HepG2 (cell line): ENCODE measurements around the gene NFS1. TPM values are rescaled to one million over a fixed set of nuclear protein-coding genes. Genes with fewer than 3 reads are reported as not detected.

Experiments
- ADNP ChIP-seq: sonication (generic); formaldehyde crosslinking; IDR thresholded peaks from 2 replicates; pipeline ENCODE4 v1.4.0; 2020; ENCODE audit warnings: missing genetic modification reagents
- AHR ChIP-seq: IDR thresholded peaks from 2 replicates; pipeline ENCODE4 v1.6.1; 2018; ENCODE audit warnings: missing genetic modification reagents, missing compliant biosample characterization
- EP300 ChIP-seq, 3 experiments: sonication (generic) in 1 of 3; formaldehyde crosslinking in 1 of 3; IDR thresholded peaks; 2 replicates each; pipeline versions ENCODE4 v1.5.1 to v1.6.1; 2011 to 2020; ENCODE audit warnings: low read depth in 2 of 3, low read length in 2 of 3, borderline replicate concordance in 1 of 3, improper control_type of control experiment in 1 of 3, mild to moderate bottlenecking in 1 of 3, missing genetic modification reagents in 1 of 3, moderate library complexity in 1 of 3
- KMT2B ChIP-seq: IDR thresholded peaks from 2 replicates; pipeline ENCODE4 v1.6.1; 2016; ENCODE audit warnings: missing genetic modification reagents, missing compliant biosample characterization
- NONO ChIP-seq, 2 experiments: fragments of 450-650 bp in 1 of 2; sonication (generic) in 1 of 2; formaldehyde crosslinking in 1 of 2; IDR thresholded peaks in 1 of 2; conservative IDR thresholded peaks in 1 of 2; 2 replicates each; pipeline versions ENCODE4 v1.6.1 to v1.8.0; 2017 to 2022; ENCODE audit warnings: mild to moderate bottlenecking in 1 of 2, missing genetic modification reagents in 1 of 2, moderate library complexity in 1 of 2
- RBAK ChIP-seq: sonication (generic); formaldehyde crosslinking; IDR thresholded peaks from 2 replicates; pipeline ENCODE4 v1.5.1; 2020; ENCODE audit warnings: mild to moderate bottlenecking, missing genetic modification reagents
- RNF2 ChIP-seq: fragments of 450-650 bp; conservative IDR thresholded peaks from 2 replicates; pipeline ENCODE4 v1.6.1; 2016; ENCODE audit warnings: low read depth
- SNAI1 ChIP-seq: sonication (generic); formaldehyde crosslinking; IDR thresholded peaks from 2 replicates; pipeline ENCODE4 v1.5.0; 2020; ENCODE audit warnings: mild to moderate bottlenecking, missing genetic modification reagents, borderline replicate concordance
- SP1 ChIP-seq, 2 experiments: fragments of 450-650 bp in 1 of 2; sonication (generic) in 1 of 2; formaldehyde crosslinking in 1 of 2; IDR thresholded peaks; 2 replicates each; pipeline versions ENCODE4 v1.4.0 to v1.6.1; 2016 to 2020; ENCODE audit warnings: missing genetic modification reagents in 1 of 2
- SSRP1 ChIP-seq: IDR thresholded peaks from 2 replicates; pipeline ENCODE4 v1.6.1; 2016; ENCODE audit warnings: control low read depth
- U2AF2 ChIP-seq: fragments of 200-400 bp; formaldehyde crosslinking; IDR thresholded peaks from 2 replicates; pipeline ENCODE4 v1.6.1; 2017; ENCODE audit warnings: low read depth, mild to moderate bottlenecking, low read length
- ZFP82 ChIP-seq: sonication (generic); formaldehyde crosslinking; IDR thresholded peaks from 2 replicates; pipeline ENCODE4 v1.5.1; 2020; ENCODE audit warnings: mild to moderate bottlenecking, missing genetic modification reagents, borderline replicate concordance
- ZFYVE20 ChIP-seq: sonication (generic); formaldehyde crosslinking; IDR thresholded peaks from 2 replicates; pipeline ENCODE4 v1.8.0; 2023; ENCODE audit warnings: low read depth, mild to moderate bottlenecking, moderate library complexity, missing genetic modification reagents, borderline replicate concordance
- ZNF484 ChIP-seq: sonication (generic); formaldehyde crosslinking; IDR thresholded peaks from 2 replicates; pipeline ENCODE4 v1.5.1; 2020; ENCODE audit warnings: mild to moderate bottlenecking, low read depth, missing genetic modification reagents, borderline replicate concordance
- ZNF547 ChIP-seq: sonication (generic); formaldehyde crosslinking; IDR thresholded peaks from 2 replicates; pipeline ENCODE4 v1.5.1; 2020; ENCODE audit warnings: mild to moderate bottlenecking, missing genetic modification reagents
- polyA plus RNA-seq, 8 experiments: library from polyadenylated mRNA; depleted of rRNA in 3 of 8; stranded (reverse) in 7 of 8; unstranded in 1 of 8; fragments of >200 nt; fragmentation: Illumina TruSeq in 4 of 8; extraction: Trizol in 4 of 8; gene quantifications; 2 replicates each; pipeline versions ENCODE4 v1.2.1 to v1.2.3, GENCODE V29; 2011 to 2016; ENCODE audit warnings: low read depth in 4 of 8, missing spikeins in 1 of 8, mixed read lengths in 1 of 8; ENCODE audit not compliant: insufficient read depth in 1 of 8
- total RNA-seq, 5 experiments: library from RNA; depleted of rRNA; stranded (reverse); fragments of >200 nt; fragmentation: Illumina TruSeq; extraction: Trizol; gene quantifications; 2 replicates each; pipeline ENCODE4 v1.2.3, GENCODE V29; 2016; ENCODE audit warnings: low read depth in 1 of 5
- TF ChIP-seq, protein P1 (sequence below): sonication (generic); formaldehyde crosslinking; IDR thresholded peaks from 2 replicates; pipeline ENCODE4 v1.4.0; 2020; ENCODE audit warnings: low read depth, missing genetic modification reagents
- TF ChIP-seq, protein P2 (sequence below): sonication (generic); formaldehyde crosslinking; IDR thresholded peaks from 2 replicates; pipeline ENCODE4 v1.4.0; 2020; ENCODE audit warnings: mild to moderate bottlenecking, missing genetic modification reagents
- TF ChIP-seq, protein P3 (sequence below): IDR thresholded peaks from 2 replicates; pipeline ENCODE4 v1.6.1; 2016; ENCODE audit warnings: low read depth
- TF ChIP-seq, protein P4 (sequence below): sonication (generic); formaldehyde crosslinking; conservative IDR thresholded peaks from 2 replicates; pipeline ENCODE4 v1.4.0; 2020; ENCODE audit warnings: missing genetic modification reagents

Gene NFS1
- total and polyA plus RNA-seq, 2 of the 13 experiments (the other 11 are each of a cell fraction or from before 2014, with no cell fraction given) = 65.9 to 88.1 TPM

DNA sequence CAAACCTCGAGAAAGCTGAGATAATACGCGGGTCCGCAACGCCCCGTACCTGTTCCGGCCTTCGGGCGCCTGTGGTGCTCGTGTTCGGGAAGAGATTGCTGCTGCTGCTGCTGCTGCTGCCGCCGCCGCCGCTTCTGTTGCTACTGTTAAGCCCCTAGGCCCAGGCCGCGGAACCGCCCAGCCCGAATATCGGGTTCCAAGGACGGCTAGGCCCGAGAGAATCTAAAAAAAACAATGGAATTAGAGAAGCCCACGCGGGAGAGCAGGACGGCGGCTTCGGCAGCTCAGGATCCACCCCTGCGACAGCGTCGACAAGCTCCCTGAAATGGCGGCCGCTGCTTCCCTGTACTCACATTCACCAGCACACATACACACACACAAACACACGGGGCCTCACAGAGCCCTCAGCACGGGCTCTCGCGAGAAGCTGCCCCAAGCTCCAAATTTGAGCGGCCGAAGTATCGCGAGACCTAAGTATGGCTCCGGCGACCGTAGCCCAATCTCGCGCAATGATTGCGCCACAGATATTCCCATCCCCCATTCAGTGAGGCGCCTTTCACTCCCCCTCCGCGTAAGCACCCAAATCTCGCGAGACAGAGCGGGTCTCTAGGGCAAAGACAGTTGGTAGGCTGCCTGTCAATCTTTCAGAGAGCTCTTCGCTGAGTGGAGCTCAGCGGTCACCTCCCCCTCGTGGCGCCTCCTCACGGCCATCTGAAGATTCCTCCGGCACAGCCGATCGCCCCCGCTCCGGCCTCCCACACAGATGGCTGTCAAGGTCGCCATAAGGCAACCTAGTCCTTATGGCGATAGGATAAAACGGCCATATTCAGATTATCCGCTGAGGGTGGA is 43.0 kb upstream of the NFS1 start, which contains the start of gene RBM39 (continued):
- TF ChIP-seq, protein P1, sequence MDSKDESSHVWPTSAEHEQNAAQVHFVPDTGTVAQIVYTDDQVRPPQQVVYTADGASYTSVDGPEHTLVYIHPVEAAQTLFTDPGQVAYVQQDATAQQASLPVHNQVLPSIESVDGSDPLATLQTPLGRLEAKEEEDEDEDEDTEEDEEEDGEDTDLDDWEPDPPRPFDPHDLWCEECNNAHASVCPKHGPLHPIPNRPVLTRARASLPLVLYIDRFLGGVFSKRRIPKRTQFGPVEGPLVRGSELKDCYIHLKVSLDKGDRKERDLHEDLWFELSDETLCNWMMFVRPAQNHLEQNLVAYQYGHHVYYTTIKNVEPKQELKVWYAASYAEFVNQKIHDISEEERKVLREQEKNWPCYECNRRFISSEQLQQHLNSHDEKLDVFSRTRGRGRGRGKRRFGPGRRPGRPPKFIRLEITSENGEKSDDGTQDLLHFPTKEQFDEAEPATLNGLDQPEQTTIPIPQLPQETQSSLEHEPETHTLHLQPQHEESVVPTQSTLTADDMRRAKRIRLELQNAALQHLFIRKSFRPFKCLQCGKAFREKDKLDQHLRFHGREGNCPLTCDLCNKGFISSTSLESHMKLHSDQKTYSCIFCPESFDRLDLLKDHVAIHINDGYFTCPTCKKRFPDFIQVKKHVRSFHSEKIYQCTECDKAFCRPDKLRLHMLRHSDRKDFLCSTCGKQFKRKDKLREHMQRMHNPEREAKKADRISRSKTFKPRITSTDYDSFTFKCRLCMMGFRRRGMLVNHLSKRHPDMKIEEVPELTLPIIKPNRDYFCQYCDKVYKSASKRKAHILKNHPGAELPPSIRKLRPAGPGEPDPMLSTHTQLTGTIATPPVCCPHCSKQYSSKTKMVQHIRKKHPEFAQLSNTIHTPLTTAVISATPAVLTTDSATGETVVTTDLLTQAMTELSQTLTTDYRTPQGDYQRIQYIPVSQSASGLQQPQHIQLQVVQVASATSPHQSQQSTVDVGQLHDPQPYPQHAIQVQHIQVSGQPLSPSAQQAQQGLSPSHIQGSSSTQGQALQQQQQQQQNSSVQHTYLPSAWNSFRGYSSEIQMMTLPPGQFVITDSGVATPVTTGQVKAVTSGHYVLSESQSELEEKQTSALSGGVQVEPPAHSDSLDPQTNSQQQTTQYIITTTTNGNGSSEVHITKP (CRISPR knock-in tag) = peak; percentile 77
- TF ChIP-seq SP1 (IDR thresholded peaks at IDR 0.05) (peak; percentile 100), SP1 (CRISPR knock-in tag; IDR thresholded peaks at IDR 0.05) (peak; percentile 85), NONO (IDR thresholded peaks at IDR 0.05) (no peak), NONO (CRISPR knock-in tag; conservative IDR thresholded peaks at IDR 0.05) (peak; percentile 99), AHR (peak; percentile 99), SSRP1 (CRISPR knock-in tag) (no peak), ADNP (CRISPR knock-in tag) (no peak), RNF2 (peak; percentile 80), ZNF484 (CRISPR knock-in tag) (peak; percentile 60; the same call in 1 of the 2 replicates), U2AF2 (peak; percentile 86; the same call in 1 of the 2 replicates), ZNF547 (peak; percentile 98), ZFYVE20 (CRISPR knock-in tag) (peak; percentile 78; the same call in 1 of the 2 replicates), RBAK (peak; percentile 49; the same call in 1 of the 2 replicates), ZFP82 (CRISPR knock-in tag) (peak; percentile 84), SNAI1 (CRISPR knock-in tag) (no peak), EP300 (IDR thresholded peaks at IDR 0.05; ENCODE audit: low read depth in 2 of 2, low read length in 2 of 2) (peak; percentile 83 to 87), EP300 (CRISPR knock-in tag; IDR thresholded peaks at IDR 0.05; ENCODE audit: borderline replicate concordance) (peak; percentile 86), KMT2B (peak; percentile 96)
- TF ChIP-seq, protein P2, sequence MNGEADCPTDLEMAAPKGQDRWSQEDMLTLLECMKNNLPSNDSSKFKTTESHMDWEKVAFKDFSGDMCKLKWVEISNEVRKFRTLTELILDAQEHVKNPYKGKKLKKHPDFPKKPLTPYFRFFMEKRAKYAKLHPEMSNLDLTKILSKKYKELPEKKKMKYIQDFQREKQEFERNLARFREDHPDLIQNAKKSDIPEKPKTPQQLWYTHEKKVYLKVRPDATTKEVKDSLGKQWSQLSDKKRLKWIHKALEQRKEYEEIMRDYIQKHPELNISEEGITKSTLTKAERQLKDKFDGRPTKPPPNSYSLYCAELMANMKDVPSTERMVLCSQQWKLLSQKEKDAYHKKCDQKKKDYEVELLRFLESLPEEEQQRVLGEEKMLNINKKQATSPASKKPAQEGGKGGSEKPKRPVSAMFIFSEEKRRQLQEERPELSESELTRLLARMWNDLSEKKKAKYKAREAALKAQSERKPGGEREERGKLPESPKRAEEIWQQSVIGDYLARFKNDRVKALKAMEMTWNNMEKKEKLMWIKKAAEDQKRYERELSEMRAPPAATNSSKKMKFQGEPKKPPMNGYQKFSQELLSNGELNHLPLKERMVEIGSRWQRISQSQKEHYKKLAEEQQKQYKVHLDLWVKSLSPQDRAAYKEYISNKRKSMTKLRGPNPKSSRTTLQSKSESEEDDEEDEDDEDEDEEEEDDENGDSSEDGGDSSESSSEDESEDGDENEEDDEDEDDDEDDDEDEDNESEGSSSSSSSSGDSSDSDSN (CRISPR knock-in tag) = peak; percentile 84
- TF ChIP-seq, protein P3, sequence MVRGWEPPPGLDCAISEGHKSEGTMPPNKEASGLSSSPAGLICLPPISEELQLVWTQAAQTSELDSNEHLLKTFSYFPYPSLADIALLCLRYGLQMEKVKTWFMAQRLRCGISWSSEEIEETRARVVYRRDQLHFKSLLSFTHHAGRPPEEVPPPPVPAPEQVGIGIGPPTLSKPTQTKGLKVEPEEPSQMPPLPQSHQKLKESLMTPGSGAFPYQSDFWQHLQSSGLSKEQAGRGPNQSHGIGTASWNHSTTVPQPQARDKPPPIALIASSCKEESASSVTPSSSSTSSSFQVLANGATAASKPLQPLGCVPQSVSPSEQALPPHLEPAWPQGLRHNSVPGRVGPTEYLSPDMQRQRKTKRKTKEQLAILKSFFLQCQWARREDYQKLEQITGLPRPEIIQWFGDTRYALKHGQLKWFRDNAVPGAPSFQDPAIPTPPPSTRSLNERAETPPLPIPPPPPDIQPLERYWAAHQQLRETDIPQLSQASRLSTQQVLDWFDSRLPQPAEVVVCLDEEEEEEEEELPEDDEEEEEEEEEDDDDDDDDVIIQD = peak; percentile 94; the same call in 1 of the 2 replicates
- TF ChIP-seq, protein P4, sequence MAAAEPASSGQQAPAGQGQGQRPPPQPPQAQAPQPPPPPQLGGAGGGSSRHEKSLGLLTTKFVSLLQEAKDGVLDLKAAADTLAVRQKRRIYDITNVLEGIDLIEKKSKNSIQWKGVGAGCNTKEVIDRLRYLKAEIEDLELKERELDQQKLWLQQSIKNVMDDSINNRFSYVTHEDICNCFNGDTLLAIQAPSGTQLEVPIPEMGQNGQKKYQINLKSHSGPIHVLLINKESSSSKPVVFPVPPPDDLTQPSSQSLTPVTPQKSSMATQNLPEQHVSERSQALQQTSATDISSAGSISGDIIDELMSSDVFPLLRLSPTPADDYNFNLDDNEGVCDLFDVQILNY (CRISPR knock-in tag) = peak; percentile 86
